IPS-NIHi11 (cell line): ENCODE results near the gene PCNP.
"Not testable (repeated sequence)": the region's sequence is repeated elsewhere in the genome, so short reads cannot be mapped to it uniquely, and the experiment has no call there.

ENCODE experiments used
- DNase-seq: peaks from one replicate; pipeline ENCODE4 v3.0.0; 2012; ENCODE audit warnings: mixed read lengths, low spot score

PCNP gene

DNA sequence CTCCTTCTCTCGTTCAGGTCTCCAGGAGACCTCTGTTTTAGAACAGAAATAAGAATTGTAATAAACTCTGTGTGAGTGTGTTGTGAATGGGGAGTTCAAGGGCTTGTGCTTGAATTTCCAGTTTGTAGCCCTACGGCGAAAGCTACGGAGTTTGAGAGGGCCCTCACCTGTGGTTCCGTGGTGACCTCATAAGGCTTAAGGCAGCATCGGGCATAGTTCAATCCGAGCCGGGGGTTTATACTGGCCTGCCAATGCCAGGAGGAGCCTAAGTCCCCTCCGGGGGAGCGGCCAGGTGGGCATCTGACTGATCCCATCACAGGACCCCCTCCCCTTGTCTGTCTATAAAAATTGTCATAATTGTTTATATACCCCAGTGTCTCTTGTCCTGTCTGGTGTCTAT, 59.2 kb downstream of the PCNP start:
- no peak for DNase-seq

DNA sequence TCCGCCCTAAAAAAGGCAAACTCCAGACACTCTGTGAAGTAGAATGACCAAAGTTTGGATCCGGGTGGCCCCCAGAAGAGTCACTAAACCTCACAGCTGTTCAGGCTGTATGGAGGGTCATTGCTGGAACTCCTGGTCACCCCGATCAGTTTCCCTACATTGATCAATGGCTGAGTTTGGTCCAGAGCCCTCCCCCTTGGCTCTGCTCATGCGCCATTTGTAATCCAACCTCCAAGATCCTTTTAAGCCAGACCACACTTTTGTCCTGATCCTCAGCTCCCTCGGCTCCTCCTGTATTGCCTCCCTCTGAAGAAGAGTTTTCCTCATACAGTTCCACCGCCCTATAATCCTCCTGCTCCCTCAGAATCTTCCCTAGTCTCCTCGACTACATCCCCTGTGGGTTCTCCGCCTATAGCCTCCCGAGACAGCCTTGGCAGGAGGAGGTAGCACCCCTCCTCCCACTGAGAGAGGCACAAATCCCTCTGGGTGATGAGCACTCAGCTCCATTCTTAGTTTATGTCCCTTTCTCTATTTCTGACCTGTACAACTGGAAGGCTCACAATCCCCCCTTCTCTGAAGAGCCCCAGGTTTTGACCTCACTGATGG, 60.7 kb downstream of the PCNP start:
- no peak for DNase-seq

DNA sequence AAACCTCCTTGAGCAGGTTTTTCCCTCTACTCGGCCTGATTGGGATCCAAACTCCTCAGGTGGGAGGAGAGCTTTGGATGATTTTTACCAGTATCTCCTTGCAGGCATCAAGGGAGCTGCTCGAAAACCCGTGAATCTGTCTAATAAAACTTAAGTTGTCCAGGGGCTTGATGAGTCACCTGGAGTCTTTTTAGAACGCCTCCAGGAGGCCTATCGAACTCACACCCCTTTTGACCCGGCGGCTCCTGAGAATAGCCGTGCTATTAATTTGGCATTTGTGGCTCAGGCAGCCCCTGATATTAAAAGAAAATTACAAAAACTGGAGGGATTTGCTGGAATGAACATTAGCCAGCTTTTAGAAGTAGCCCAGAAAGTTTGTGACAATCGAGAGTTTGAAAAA, 61.4 kb downstream of the PCNP start:
- no peak for DNase-seq

DNA sequence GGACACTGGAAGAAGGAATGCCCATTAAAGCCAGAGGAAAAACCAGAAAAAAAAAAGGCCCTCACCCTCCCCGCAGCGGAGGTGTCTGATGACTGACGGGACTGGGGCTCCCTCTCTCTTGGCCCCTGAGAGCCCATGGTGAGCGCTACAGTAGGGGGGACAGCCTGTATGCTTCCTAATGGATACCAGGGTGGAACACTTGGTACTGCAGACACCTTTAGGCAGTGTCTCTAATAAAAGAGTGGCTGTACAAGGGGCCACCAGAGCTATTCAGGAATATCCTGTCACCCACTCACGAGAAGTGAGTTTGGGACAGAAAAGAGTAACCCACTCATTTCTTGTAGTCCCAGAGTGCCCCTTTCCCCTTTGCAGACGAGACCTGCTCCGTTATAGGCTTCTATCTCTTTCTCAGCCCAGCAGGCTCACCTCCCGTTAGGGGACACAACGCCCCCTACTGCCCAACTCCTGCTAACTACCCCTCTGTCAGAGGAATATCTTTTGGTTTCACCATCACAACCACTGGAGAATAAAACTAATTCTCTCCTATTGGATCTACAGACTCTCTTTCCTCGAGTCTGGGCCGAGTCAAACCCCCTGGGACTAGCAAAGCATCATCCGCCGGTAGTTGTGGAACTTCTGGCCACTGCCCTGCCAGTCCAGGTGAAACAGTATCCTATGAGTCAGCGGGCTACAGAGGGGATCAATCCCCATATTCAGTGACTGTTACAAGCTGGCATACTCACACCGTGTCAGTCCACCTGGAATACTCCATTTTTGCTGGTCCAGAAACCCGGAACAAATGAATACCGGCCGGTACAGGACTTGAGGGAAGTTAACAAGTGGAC, 62.2 kb downstream of the PCNP start:
- DNase-seq, result peak; percentile 72

DNA sequence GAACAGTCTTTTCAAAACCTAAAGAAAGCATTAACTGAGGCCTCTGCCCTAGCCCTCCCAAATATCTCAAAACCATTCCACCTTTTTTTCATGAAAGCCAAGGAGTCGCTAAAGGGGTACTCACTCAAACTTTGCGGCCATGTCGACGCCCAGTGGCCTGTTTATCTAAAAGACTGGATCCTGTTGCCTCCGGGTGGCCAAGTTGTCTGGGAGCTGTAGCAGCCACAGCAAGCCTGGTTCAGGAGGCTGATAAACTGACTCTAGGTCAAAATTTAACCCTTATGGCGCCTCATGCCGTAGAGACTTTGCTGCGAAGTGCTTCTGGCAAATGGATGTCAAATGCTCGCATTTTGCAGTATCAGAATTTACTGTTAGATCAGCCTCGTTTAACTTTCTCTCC, 63.5 kb downstream of the PCNP start:
- no peak for DNase-seq

DNA sequence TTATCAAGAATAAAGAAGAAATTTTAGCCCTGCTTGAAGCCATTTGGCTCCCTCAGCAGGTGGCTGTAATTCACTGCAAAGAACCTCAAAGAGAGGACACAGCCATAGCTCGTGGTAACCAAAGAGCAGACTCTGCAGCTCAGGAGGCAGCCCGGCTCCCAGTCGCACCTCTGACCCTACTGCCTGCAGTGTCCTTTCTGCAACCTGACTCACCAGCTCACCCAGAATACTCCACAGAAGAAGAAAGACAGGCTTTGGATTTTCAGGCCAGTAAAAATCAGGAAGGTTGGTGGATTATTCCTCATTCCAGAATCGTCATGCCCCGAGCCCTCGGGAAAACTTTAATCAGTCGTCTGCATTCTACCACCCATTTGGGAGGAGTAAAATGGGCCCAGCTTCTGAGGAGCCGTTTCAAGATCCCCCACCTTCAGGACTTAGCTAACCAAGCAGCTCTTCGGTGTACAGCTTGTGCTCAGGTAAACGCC, 64.3 kb downstream of the PCNP start:
- peak; percentile 16 for DNase-seq

DNA sequence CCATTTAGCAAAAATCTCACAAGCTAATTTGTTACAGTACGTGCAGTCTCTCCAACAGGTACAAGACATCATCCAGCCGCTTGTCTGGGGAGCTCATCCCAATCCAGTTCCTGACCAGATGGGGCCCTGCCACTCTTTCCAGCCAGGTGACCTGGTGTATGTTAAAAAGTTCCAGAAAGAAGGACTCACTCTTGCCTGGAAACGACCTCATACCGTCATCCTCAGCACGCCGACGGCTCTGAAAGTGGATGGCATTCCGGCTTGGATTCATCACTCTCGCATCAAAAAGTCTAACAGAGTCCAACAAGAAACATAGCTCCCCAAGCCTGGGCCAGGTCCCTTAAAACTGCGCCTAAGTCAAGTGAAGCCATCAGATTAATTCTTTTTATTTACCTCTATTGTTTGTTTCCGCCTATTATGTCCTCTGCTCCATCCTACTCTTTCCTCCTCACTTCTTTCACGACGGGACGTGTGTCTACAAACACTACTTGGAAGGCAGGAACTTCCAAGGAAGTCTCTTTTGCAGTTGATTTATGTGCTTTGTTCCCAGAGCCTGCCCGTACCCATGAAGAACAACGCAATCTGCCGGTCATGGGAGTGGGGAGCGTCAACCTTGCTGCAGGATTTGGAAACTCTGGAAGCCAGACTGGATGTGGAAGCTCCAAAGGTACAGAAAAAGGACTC, 65.4 kb downstream of the PCNP start:
- DNase-seq, result no peak

DNA sequence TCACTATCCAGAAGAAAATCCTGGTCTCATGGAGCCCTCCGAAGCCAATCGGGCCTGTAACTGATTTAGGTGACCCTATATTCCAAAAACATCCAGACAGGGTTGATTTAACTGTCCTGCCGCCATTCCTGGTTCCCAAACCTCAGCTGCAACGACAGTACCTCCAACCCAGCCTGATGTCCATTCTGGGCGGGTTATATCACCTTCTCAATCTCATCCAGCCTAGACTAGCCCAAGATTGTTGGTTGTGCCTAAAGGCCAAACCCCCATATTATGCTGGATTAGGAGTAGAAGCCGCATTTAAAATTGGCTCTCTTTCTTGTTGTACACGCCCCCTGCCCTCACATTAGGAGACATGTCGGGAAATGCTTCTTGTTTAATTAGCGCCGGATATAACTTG, 66.3 kb downstream of the PCNP start:
- DNase-seq, result no peak

DNA sequence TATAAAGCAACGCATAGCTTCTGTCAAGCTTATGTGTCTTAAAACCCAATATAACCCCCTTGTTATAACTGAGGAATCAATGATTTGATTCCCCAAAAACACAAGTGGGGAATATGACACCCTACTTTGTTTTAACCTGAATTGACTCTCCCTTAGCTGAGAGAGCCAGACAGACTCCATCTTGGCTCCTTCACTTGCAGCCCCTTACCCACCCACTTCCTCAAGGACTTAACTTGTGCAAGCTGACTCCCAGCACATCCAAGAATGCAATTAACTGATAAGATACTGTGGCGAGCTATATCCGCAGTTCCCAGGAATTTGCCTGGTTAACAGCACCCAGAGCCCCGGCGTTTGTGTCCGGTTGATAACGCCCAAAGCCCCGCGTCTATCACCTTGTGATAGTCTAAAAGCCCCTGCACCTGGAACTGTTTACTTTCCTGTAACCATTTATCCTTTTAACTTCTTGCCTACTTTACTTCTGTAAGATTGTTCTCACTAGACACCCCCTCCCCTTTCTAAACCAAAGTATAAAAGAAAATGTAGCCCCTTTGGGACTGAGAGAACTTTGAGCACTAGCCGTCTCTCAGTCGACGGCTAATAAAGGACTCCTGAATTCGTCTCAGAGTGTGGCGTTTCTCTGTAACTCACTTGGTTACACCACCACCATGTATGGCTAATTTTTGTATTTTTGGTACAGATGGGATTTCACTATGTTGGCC, 67.6 kb downstream of the PCNP start:
- not testable (repeated sequence) for DNase-seq

DNA sequence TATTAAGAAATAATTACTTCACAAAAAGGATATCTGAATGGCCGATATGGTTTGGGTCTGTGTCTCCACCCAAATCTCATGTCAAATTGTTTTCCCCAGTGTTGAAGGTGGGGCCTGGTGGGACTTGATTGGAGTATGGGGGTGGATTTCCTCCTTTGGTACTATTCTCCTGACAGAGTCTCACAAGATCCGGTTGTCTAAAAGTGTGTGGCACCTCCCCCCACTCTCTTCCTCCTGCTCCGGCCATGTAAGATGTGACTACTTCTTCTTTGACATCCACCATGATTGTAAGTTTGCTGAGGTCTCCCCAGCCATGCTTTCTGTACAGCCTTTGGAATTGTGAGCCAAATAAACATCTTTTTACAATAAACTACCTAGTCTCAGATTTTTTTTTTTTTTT, 68.5 kb downstream of the PCNP start:
- no peak for DNase-seq

DNA sequence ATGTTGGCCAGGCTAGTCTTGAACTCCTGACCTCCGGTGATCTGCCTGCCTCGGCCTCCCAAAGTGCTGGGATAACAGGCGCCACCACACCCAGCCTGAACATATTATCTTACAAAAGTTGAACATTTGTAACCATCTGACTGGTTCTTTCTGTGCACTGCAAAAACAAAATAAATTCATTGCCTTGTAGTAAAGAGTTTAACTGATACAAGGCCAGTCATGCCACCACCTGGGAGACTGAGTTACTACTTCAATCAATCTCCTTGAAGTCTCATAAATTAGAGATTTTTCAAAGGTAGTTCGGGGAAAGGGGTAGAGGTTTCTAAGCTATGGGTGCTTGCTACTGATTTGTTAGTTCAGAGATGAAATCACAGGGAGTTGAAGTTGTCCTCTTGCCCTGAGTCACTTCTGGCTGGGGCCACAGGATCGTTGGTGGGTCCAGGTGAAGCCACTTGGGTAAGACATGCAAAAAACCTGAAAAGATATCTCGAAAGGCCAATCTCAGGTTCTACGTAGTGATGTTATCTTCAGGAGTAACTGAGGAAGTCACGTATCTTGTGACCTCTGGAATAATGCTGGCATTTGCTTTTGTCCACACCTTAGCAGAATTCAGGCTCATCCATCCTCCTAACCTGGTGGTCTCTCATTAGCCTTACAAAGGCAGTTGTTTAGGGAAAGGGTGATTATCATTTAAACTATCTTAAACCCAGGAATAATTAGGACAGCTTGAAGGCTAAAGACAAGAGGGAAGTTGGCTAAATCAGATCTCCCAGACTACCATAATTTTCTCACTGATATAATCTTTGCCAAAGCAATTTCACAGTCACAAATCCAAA, 69.2 kb downstream of the PCNP start:
- DNase-seq, result no peak
